Endothelial cell of umbilical vein (primary cell): Measurements from ENCODE around the gene GPR183. TPM values are rescaled to one million over a fixed set of nuclear protein-coding genes. Genes with fewer than 3 reads are reported as not detected.

Experiments used
- BruUV-seq: library from RNA; stranded (reverse); fragments of 400-500 nt; replicated peaks from 2 replicates; lab custom pipeline; 2021; lab: Mats Ljungman, UMichigan
- CTCF ChIA-PET: fragments of 300-600, 350-600 bp; sonication (Branson Sonifier 250); formaldehyde crosslinking; loops from one replicate; lab custom pipeline; 2021; ENCODE audit warnings: antibody characterized with exemption, inconsistent platforms; lab: Charles Lee
- POLR2A ChIA-PET: fragments of 300-600, 350-600 bp; sonication (Branson Sonifier 250); formaldehyde crosslinking; loops from one replicate; lab custom pipeline; 2021; ENCODE audit warnings: antibody characterized with exemption, inconsistent platforms; lab: Charles Lee
- DNase-seq: peaks from one replicate; pipeline ENCODE4 v3.0.0-alpha.2; 2011; ENCODE audit warnings: low read depth, low spot score
- FAIRE-seq: peaks from 2 replicates; lab custom pipeline; 2011; peaks lifted over from hg19 to GRCh38; lab: Jason Lieb, UNC
- H2AFZ ChIP-seq: 2 replicates; pipeline ENCODE4 v1.6.0; 2012; ENCODE audit warnings: low read depth, low read length, control low read depth, inconsistent platforms
- H3K27ac ChIP-seq: 2 replicates; pipeline ENCODE4 v1.5.1; 2011; ENCODE audit warnings: low read depth, mild to moderate bottlenecking, control low read depth, low read length, moderate library complexity; ENCODE audit not compliant: insufficient read depth
- H3K27me3 ChIP-seq, 2 experiments: 2 replicates each; pipeline versions ENCODE4 v1.6.0 to v1.6.1; 2011; ENCODE audit warnings: low read length in 2 of 2, mixed read lengths in 1 of 2; ENCODE audit not compliant: control insufficient read depth in 2 of 2, insufficient read depth in 2 of 2
- H3K36me3 ChIP-seq, 2 experiments: 2 replicates in 1 of 2; 3 replicates in 1 of 2; pipeline ENCODE4 v1.5.1; 2011; ENCODE audit warnings: low read length in 2 of 2, mild to moderate bottlenecking in 1 of 2, moderate library complexity in 1 of 2; ENCODE audit not compliant: control insufficient read depth in 2 of 2, insufficient read depth in 2 of 2; ENCODE audit errors: extremely low read depth in 1 of 2
- H3K4me1 ChIP-seq: 3 replicates; pipeline ENCODE4 v1.5.1; 2011; ENCODE audit warnings: mild to moderate bottlenecking, low read length; ENCODE audit not compliant: control insufficient read depth, insufficient read depth; ENCODE audit errors: extremely low read depth
- H3K4me2 ChIP-seq: 2 replicates; pipeline ENCODE4 v1.6.1; 2011; ENCODE audit warnings: low read length, control low read depth, mixed read lengths; ENCODE audit not compliant: insufficient read depth
- H3K4me3 ChIP-seq, 3 experiments: fragments of 200-600 bp in 1 of 3; sonication (generic), shearing (Covaris generic) in 1 of 3; replicated peaks in 1 of 3; 2 replicates each; pipeline ENCODE4 v1.5.1; 2011 to 2016; ENCODE audit warnings: control low read depth in 3 of 3, low read length in 3 of 3, mild to moderate bottlenecking in 2 of 3, inconsistent platforms in 1 of 3, low read depth in 1 of 3, moderate library complexity in 1 of 3; ENCODE audit not compliant: insufficient read depth in 1 of 3
- H3K79me2 ChIP-seq: 2 replicates; pipeline ENCODE4 v1.6.0; 2012; ENCODE audit warnings: low read length, inconsistent platforms; ENCODE audit not compliant: control insufficient read depth, insufficient read depth
- H3K9ac ChIP-seq: replicated peaks from 2 replicates; pipeline ENCODE3; 2011; ENCODE audit warnings: low read length, control low read depth; ENCODE audit not compliant: insufficient read depth; ENCODE audit errors: extremely low read depth
- H3K9me1 ChIP-seq: replicated peaks from 3 replicates; pipeline ENCODE4 v1.6.0; 2011; ENCODE audit warnings: mild to moderate bottlenecking, low read length; ENCODE audit not compliant: control insufficient read depth, insufficient read depth; ENCODE audit errors: extremely low read depth
- H3K9me3 ChIP-seq: replicated peaks from 2 replicates; pipeline ENCODE4 v1.5.1; 2012; ENCODE audit warnings: low read length, inconsistent platforms; ENCODE audit not compliant: control insufficient read depth, insufficient read depth
- H4K20me1 ChIP-seq: replicated peaks from 2 replicates; pipeline ENCODE3; 2011; ENCODE audit warnings: mild to moderate bottlenecking, low read length; ENCODE audit not compliant: control insufficient read depth, insufficient read depth; ENCODE audit errors: extremely low read depth
- EZH2 ChIP-seq: IDR thresholded peaks from 2 replicates; pipeline ENCODE4 v1.6.1; 2012; ENCODE audit warnings: borderline replicate concordance, low read depth, mild to moderate bottlenecking, moderate library complexity, low read length, inconsistent platforms; ENCODE audit not compliant: severe bottlenecking
- FOS ChIP-seq: IDR thresholded peaks from 2 replicates; pipeline ENCODE4 v1.6.1; 2011; ENCODE audit warnings: mild to moderate bottlenecking, low read length, moderate library complexity, borderline replicate concordance; ENCODE audit not compliant: insufficient read depth
- GATA2 ChIP-seq: IDR thresholded peaks from 2 replicates; pipeline ENCODE4 v1.7.0; 2011; ENCODE audit warnings: low read depth, mild to moderate bottlenecking, moderate library complexity, mixed read lengths, low read length; ENCODE audit not compliant: insufficient read length, insufficient read depth
- JUN ChIP-seq: IDR thresholded peaks from 2 replicates; pipeline ENCODE4 v1.6.1; 2011; ENCODE audit warnings: borderline replicate concordance, low read depth; ENCODE audit not compliant: insufficient read length, insufficient read depth
- MYC ChIP-seq: IDR thresholded peaks from one replicate; pipeline ENCODE4 v1.6.1; 2011; ENCODE audit warnings: mild to moderate bottlenecking, low read depth, low read length
- POLR2A ChIP-seq: IDR thresholded peaks from 2 replicates; pipeline ENCODE4 v1.6.1; 2012; ENCODE audit warnings: low read depth, mild to moderate bottlenecking, control low read depth, low read length
- POLR2AphosphoS5 ChIP-seq: IDR thresholded peaks from 2 replicates; pipeline ENCODE4 v1.6.1; 2012; ENCODE audit warnings: low read depth, mild to moderate bottlenecking, control low read depth, low read length, moderate library complexity; ENCODE audit not compliant: insufficient read depth
- dilution Hi-C: fragments of 300-500 bp; cut with MboI; formaldehyde crosslinking; loops from one replicate; pipeline ENCODE4 v1.15.0; 2019; ENCODE audit warnings: low sequenced_read_pairs; ENCODE audit not compliant: extremely low pct_ligation_motif_present
- intact Hi-C: fragments of 100-400 bp; cut with micrococcal nuclease; formaldehyde crosslinking; loops from one replicate; pipeline ENCODE4 v1.10.0; 2022
- polyA plus RNA-seq, 4 experiments: library from polyadenylated mRNA; depleted of rRNA in 3 of 4; stranded (reverse) in 3 of 4; unstranded in 1 of 4; fragments of >200 nt; gene quantifications; 2 replicates each; pipeline versions ENCODE4 v1.2.1 to v1.2.3, GENCODE V29; 2011 to 2012; ENCODE audit warnings: missing spikeins in 1 of 4
- total RNA-seq: library from RNA; stranded (reverse); gene quantifications from 2 replicates; pipeline ENCODE4 v1.2.3, GENCODE V29; 2021
- TF ChIP-seq, protein P1 (sequence below): IDR thresholded peaks from 2 replicates; pipeline ENCODE4 v1.6.1; 2011; ENCODE audit not compliant: insufficient read depth, insufficient read length
- TF ChIP-seq, protein P2 (sequence below), 2 donors: IDR thresholded peaks; 1 replicate in 1 of 2; 2 replicates in 1 of 2; pipeline ENCODE4 v1.5.1; 2011; ENCODE audit warnings: low read length in 2 of 2, mild to moderate bottlenecking in 2 of 2, moderate library complexity in 2 of 2, control low read depth in 1 of 2, inconsistent platforms in 1 of 2, low read depth in 1 of 2; ENCODE audit not compliant: insufficient read depth in 1 of 2; ENCODE audit errors: extremely low read depth in 1 of 2

The GPR183 gene
- total and polyA plus RNA-seq, 2 donors (not counting 3 experiments of a cell fraction or from before 2014, with no cell fraction given) = 0.23 TPM; not detected in 1

DNA sequence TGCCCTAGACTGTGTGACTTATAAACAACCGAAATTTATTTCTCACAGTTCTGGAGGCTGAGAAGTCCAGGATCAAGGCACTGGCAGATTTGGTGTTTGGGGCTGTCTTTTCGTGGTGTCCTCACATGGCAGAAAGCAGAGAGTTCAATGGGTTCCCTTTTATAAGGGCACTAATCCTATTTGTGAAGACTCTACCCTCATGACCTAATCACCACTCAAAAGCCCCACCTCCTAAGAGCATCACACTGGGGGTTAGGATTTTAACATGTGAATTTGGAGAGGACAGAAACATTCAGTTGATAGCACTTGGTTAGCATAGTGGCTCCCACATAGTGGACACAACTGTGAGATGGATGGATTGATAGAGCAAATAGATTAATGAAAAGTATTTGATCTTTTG, 27.6 kb downstream of the GPR183 start:
- no TSS peak for BruUV-seq
- DNase-seq (no peak), FAIRE-seq (no peak)
- intact Hi-C loops (no loop called here), dilution Hi-C loops (no loop called here)
- Histone ChIP-seq H3K4me3 (no peak overlapping the region), H3K9ac (no peak overlapping the region), H3K79me2 (no peaks in the 10 kb centered on the region), H2AFZ (no peak overlapping the region), H4K20me1 (no peaks in the 10 kb centered on the region), H3K4me1 (no peaks in the 10 kb centered on the region), H3K27ac (no peak overlapping the region), H3K4me2 (no peak overlapping the region), H3K36me3 (no peaks in the 10 kb centered on the region), H3K27me3 (no peaks in the 10 kb centered on the region), H3K9me1 (no peaks in the 10 kb centered on the region), H3K9me3 (no peaks in the 10 kb centered on the region)
- CTCF ChIA-PET = interaction anchor here (1.3 to 2.1 kb wide), 4 partner anchors 10 to 155 kb away, joined by 3 to 9 read pairs (median 6); no protein-coding TSS in a partner anchor
- no peak for TF ChIP-seq POLR2AphosphoS5
- TF ChIP-seq, protein P1, sequence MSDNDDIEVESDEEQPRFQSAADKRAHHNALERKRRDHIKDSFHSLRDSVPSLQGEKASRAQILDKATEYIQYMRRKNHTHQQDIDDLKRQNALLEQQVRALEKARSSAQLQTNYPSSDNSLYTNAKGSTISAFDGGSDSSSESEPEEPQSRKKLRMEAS = no peak
- TF ChIP-seq EZH2 = no peak
- TF ChIP-seq, protein P2, sequence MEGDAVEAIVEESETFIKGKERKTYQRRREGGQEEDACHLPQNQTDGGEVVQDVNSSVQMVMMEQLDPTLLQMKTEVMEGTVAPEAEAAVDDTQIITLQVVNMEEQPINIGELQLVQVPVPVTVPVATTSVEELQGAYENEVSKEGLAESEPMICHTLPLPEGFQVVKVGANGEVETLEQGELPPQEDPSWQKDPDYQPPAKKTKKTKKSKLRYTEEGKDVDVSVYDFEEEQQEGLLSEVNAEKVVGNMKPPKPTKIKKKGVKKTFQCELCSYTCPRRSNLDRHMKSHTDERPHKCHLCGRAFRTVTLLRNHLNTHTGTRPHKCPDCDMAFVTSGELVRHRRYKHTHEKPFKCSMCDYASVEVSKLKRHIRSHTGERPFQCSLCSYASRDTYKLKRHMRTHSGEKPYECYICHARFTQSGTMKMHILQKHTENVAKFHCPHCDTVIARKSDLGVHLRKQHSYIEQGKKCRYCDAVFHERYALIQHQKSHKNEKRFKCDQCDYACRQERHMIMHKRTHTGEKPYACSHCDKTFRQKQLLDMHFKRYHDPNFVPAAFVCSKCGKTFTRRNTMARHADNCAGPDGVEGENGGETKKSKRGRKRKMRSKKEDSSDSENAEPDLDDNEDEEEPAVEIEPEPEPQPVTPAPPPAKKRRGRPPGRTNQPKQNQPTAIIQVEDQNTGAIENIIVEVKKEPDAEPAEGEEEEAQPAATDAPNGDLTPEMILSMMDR (IDR thresholded peaks at IDR 0.05; ENCODE audit: extremely low read depth in 1 of 2, insufficient read depth in 1 of 2, low read depth in 1 of 2, low read length in 2 of 2) = no peak
- TF ChIP-seq MYC = no peak
- TF ChIP-seq POLR2A = no peak
- POLR2A ChIA-PET = no interaction called here

DNA sequence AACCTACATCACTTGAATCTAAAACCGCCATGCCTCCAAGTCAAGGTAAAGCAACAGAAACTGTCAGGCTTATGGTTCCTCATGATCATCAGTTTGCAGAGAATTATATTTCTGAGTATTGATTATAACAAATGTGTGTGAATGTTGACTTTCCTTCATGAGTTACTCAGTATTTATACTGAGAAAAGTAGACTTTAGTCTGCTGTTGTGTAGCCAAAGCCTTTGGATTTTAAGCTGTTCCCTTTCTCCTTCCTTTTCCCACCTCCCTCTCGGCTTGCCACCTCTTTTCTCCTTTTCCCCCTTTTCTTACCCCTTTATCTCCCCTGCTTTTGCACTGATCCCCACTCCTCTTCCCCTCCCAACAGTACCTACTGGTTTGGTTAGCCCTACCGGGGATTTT, 28.4 kb downstream of the GPR183 start:
- ChIA-PET POLR2A (no interaction called here), CTCF (interaction anchor here (1.3 to 1.9 kb wide), 2 partner anchors 109 to 156 kb away, joined by 3 to 5 read pairs; no protein-coding TSS in a partner anchor)
- Histone ChIP-seq H3K79me2 (no peaks in the 10 kb centered on the region), H3K27ac (no peak overlapping the region), H3K4me2 (no peak overlapping the region), H2AFZ (no peak overlapping the region), H3K4me1 (no peaks in the 10 kb centered on the region), H3K9ac (no peak overlapping the region), H3K36me3 (no peaks in the 10 kb centered on the region), H3K4me3 (no peak overlapping the region), H3K9me1 (no peaks in the 10 kb centered on the region), H4K20me1 (no peaks in the 10 kb centered on the region), H3K27me3 (no peaks in the 10 kb centered on the region), H3K9me3 (no peaks in the 10 kb centered on the region)
- no peak for FAIRE-seq
- no peak for DNase-seq
- dilution Hi-C loops = no loop called here
- TF ChIP-seq POLR2AphosphoS5 (no peak), JUN (no peak), FOS (no peak), POLR2A (no peak), GATA2 (no peak)
- TF ChIP-seq, protein P2 (IDR thresholded peaks at IDR 0.05; ENCODE audit: extremely low read depth in 1 of 2, insufficient read depth in 1 of 2, low read depth in 1 of 2, low read length in 2 of 2) = no peak
- TF ChIP-seq, protein P1 = no peak
- intact Hi-C loops = no loop called here
- BruUV-seq = no TSS peak
